Smooth muscle cell (in vitro differentiated cells): Measurements from ENCODE around the gene TRIP10. TPM values are rescaled to one million over a fixed set of nuclear protein-coding genes. Genes with fewer than 3 reads are reported as not detected.
A peak's percentile ranks its signal among the peaks of the same experiment; 100 is the strongest.

Experiments
- DNase-seq: peaks from one replicate; lab custom pipeline; 2025; ENCODE audit not compliant: unreplicated experiment; lab: John Stamatoyannopoulos, UW
- H2AFZ ChIP-seq: fragments of 200-600 bp; sonication (generic); 2 replicates; pipeline ENCODE4 v1.6.0; 2016; ENCODE audit warnings: antibody characterized with exemption, low read depth, mild to moderate bottlenecking
- H3F3A ChIP-seq: fragments of 200-600 bp; sonication (generic); 2 replicates; pipeline ENCODE4 v1.6.0; 2017; ENCODE audit warnings: antibody characterized with exemption, low read depth
- H3K27ac ChIP-seq: fragments of 200-600 bp; sonication (generic); 2 replicates; pipeline ENCODE4 v1.5.1; 2016; ENCODE audit warnings: low read depth, mild to moderate bottlenecking
- H3K27me3 ChIP-seq: fragments of 200-600 bp; sonication (generic); 2 replicates; pipeline ENCODE4 v1.6.1; 2016; ENCODE audit warnings: low read depth, mild to moderate bottlenecking
- H3K36me3 ChIP-seq: fragments of 200-600 bp; sonication (generic); 2 replicates; pipeline ENCODE4 v1.5.1; 2016; ENCODE audit warnings: low read depth
- H3K4me1 ChIP-seq: fragments of 200-600 bp; sonication (generic); 2 replicates; pipeline ENCODE4 v1.5.1; 2016; ENCODE audit warnings: low read depth
- H3K4me2 ChIP-seq: fragments of 200-600 bp; sonication (generic); 2 replicates; pipeline ENCODE4 v1.6.0; 2016; ENCODE audit warnings: mild to moderate bottlenecking
- H3K4me3 ChIP-seq: fragments of 200-600 bp; sonication (generic); 2 replicates; pipeline ENCODE4 v1.5.1; 2016; ENCODE audit warnings: mild to moderate bottlenecking
- H3K79me2 ChIP-seq: fragments of 200-600 bp; sonication (generic); 2 replicates; pipeline ENCODE4 v1.6.0; 2016; ENCODE audit warnings: low read depth, mild to moderate bottlenecking
- H3K9ac ChIP-seq: fragments of 200-600 bp; sonication (generic); 2 replicates; pipeline ENCODE4 v1.6.0; 2016; ENCODE audit warnings: low read depth
- H3K9me3 ChIP-seq: fragments of 200-600 bp; sonication (generic); replicated peaks from 2 replicates; pipeline ENCODE4 v1.5.1; 2016; ENCODE audit warnings: low read depth
- H4K20me1 ChIP-seq: fragments of 200-600 bp; sonication (generic); 2 replicates; pipeline ENCODE4 v1.6.0; 2016; ENCODE audit warnings: low read depth
- WGBS: methylation state at CpG from one replicate; pipeline ENCODE4 v1.1.7; 2016; ENCODE audit warnings: low lambda C conversion rate; 5-methylcytosine and 5-hydroxymethylcytosine counted together
- polyA plus RNA-seq: library from polyadenylated mRNA; unstranded; fragments of >200 nt; fragmentation: Nextera tagmentation; extraction: Ambion mirVana; gene quantifications from 2 replicates; pipeline ENCODE4 v1.2.1, GENCODE V29; 2016
- total RNA-seq: library from RNA; depleted of rRNA; stranded (reverse); fragments of >200 nt; gene quantifications from 2 replicates; pipeline ENCODE4 v1.2.3, GENCODE V29; 2014
- TF ChIP-seq, protein P1 (sequence below): fragments of 200-600 bp; sonication (generic); IDR thresholded peaks from 2 replicates; pipeline ENCODE4 v1.5.1; 2017; ENCODE audit warnings: borderline replicate concordance, mild to moderate bottlenecking, antibody characterized with exemption; ENCODE audit not compliant: insufficient read depth, poor library complexity, severe bottlenecking

The TRIP10 gene
- total and polyA plus RNA-seq, 2 experiments from 2014 or later = 55.0 to 67.8 TPM

- no peak overlapping the region for H3K4me2 ChIP-seq
- TF ChIP-seq, protein P1, sequence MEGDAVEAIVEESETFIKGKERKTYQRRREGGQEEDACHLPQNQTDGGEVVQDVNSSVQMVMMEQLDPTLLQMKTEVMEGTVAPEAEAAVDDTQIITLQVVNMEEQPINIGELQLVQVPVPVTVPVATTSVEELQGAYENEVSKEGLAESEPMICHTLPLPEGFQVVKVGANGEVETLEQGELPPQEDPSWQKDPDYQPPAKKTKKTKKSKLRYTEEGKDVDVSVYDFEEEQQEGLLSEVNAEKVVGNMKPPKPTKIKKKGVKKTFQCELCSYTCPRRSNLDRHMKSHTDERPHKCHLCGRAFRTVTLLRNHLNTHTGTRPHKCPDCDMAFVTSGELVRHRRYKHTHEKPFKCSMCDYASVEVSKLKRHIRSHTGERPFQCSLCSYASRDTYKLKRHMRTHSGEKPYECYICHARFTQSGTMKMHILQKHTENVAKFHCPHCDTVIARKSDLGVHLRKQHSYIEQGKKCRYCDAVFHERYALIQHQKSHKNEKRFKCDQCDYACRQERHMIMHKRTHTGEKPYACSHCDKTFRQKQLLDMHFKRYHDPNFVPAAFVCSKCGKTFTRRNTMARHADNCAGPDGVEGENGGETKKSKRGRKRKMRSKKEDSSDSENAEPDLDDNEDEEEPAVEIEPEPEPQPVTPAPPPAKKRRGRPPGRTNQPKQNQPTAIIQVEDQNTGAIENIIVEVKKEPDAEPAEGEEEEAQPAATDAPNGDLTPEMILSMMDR = no peak
- no peak overlapping the region for H3K27ac ChIP-seq
- H3F3A ChIP-seq = no peaks in the 10 kb centered on the region
- H4K20me1 ChIP-seq = no peaks in the 10 kb centered on the region
- no peak overlapping the region for H2AFZ ChIP-seq
- H3K4me1 ChIP-seq = no peaks in the 10 kb centered on the region
- WGBS = 87% methylated on average over 15 of the region's 21 CpGs
- no peaks in the 10 kb centered on the region for H3K27me3 ChIP-seq
- no peak overlapping the region for H3K4me3 ChIP-seq
- no peaks in the 10 kb centered on the region for H3K36me3 ChIP-seq
- no peaks in the 10 kb centered on the region for H3K79me2 ChIP-seq
- H3K9me3 ChIP-seq = no peaks in the 10 kb centered on the region
- H3K9ac ChIP-seq = no peak overlapping the region
- no peak for DNase-seq
These were observed 20.5 kb upstream of the TRIP10 start for GRCh38 chr19:6718741-6719539.

- Histone ChIP-seq H3K4me1 (no peaks in the 10 kb centered on the region), H3K9ac (no peak overlapping the region), H2AFZ (no peak overlapping the region), H3K27ac (no peak overlapping the region), H3K79me2 (no peaks in the 10 kb centered on the region), H3K27me3 (no peaks in the 10 kb centered on the region), H3K4me2 (no peak overlapping the region), H3K9me3 (no peaks in the 10 kb centered on the region), H3F3A (no peaks in the 10 kb centered on the region), H3K4me3 (no peak overlapping the region), H3K36me3 (no peaks in the 10 kb centered on the region), H4K20me1 (no peaks in the 10 kb centered on the region)
- TF ChIP-seq, protein P1 = no peak
- DNase-seq = no peak
- 96% methylated on average over 6 of the region's 6 CpGs for WGBS
These were observed 20.0 kb upstream of the TRIP10 start for GRCh38 chr19:6719540-6719861.

- Histone ChIP-seq H3K79me2 (no peaks in the 10 kb centered on the region), H3K9me3 (no peaks in the 10 kb centered on the region), H3K36me3 (no peaks in the 10 kb centered on the region), H3K4me3 (no peak overlapping the region), H3F3A (no peaks in the 10 kb centered on the region), H3K27ac (no peak overlapping the region), H3K4me1 (no peaks in the 10 kb centered on the region), H2AFZ (no peak overlapping the region), H4K20me1 (no peaks in the 10 kb centered on the region), H3K27me3 (no peaks in the 10 kb centered on the region), H3K9ac (no peak overlapping the region), H3K4me2 (no peak overlapping the region)
- TF ChIP-seq, protein P1 = no peak
- WGBS = 94% methylated on average over 3 of the region's 3 CpGs
- no peak for DNase-seq
These were observed 19.5 kb upstream of the TRIP10 start for GRCh38 chr19:6719992-6720368.

GRCh38 chr19:6720369-6721137 lies 18.9 kb upstream of the TRIP10 start, which contains the start of gene C3:
TSS of gene C3 (minus strand) at chr19:6720650. CDS start at chr19:6720589, 61 bp downstream.
- Histone ChIP-seq H3K9ac (no peak within 1 kb of the TSS), H3K4me2 (no peak within 1 kb of the TSS), H3K4me3 (no peak within 1 kb of the TSS), H2AFZ (no peak within 1 kb of the TSS), H3F3A (no peaks in the 10 kb centered on the region), H3K27me3 (no peaks in the 10 kb centered on the region), H3K79me2 (no peaks in the 10 kb centered on the region), H3K36me3 (no peaks in the 10 kb centered on the region), H4K20me1 (no peaks in the 10 kb centered on the region), H3K9me3 (no peaks in the 10 kb centered on the region), H3K27ac (no peak within 1 kb of the TSS), H3K4me1 (no peaks in the 10 kb centered on the region)
- TF ChIP-seq, protein P1 = no peak
- WGBS = 79% methylated on average over 4 of the region's 4 CpGs
- peak; percentile 5 for DNase-seq
